Fibroblast of lung (primary cell): Measurements from ENCODE around the gene PMIS2. TPM values are rescaled to one million over a fixed set of nuclear protein-coding genes. Genes with fewer than 3 reads are reported as not detected.

Experiments used
- DNase-seq, 2 donors: peaks; one replicate each; pipeline versions ENCODE4 v3.0.0 to v3.0.0-alpha.2; 2010; ENCODE audit warnings: low read depth in 2 of 2
- H2AFZ ChIP-seq: 2 replicates; pipeline ENCODE4 v1.5.1; 2012; ENCODE audit warnings: low read length, control low read depth, inconsistent platforms
- H3K27ac ChIP-seq: 2 replicates; pipeline ENCODE4 v1.5.1; 2011; ENCODE audit warnings: low read length, control low read depth; ENCODE audit not compliant: insufficient read depth
- H3K27me3 ChIP-seq: 2 replicates; pipeline ENCODE4 v1.5.1; 2011; ENCODE audit warnings: mild to moderate bottlenecking, low read length; ENCODE audit not compliant: control insufficient read depth, insufficient read depth
- H3K36me3 ChIP-seq: 2 replicates; pipeline ENCODE4 v1.5.1; 2011; ENCODE audit warnings: low read length; ENCODE audit not compliant: control insufficient read depth, insufficient read depth
- H3K4me1 ChIP-seq: 2 replicates; pipeline ENCODE4 v1.5.1; 2011; ENCODE audit warnings: low read length; ENCODE audit not compliant: control insufficient read depth, insufficient read depth; ENCODE audit errors: extremely low read depth
- H3K4me2 ChIP-seq: 2 replicates; pipeline ENCODE4 v1.5.1; 2011; ENCODE audit warnings: low read length, control low read depth; ENCODE audit not compliant: insufficient read depth; ENCODE audit errors: extremely low read depth
- H3K4me3 ChIP-seq, 4 experiments: fragments of 200-600 bp in 1 of 4; sonication (generic) in 1 of 4; replicated peaks in 1 of 4; 2 replicates each; pipeline ENCODE4 v1.5.1; 2011 to 2016; ENCODE audit warnings: low read length in 4 of 4, low read depth in 3 of 4, mild to moderate bottlenecking in 3 of 4, control low read depth in 2 of 4, inconsistent platforms in 1 of 4, mixed read lengths in 1 of 4; ENCODE audit not compliant: insufficient read depth in 1 of 4; ENCODE audit errors: control extremely low read depth in 1 of 4
- H3K79me2 ChIP-seq: 2 replicates; pipeline ENCODE4 v1.5.1; 2012; ENCODE audit warnings: mild to moderate bottlenecking, low read length, inconsistent platforms; ENCODE audit not compliant: control insufficient read depth, insufficient read depth
- H3K9ac ChIP-seq: 2 replicates; pipeline ENCODE4 v1.5.1; 2011; ENCODE audit warnings: mild to moderate bottlenecking, low read length, control low read depth; ENCODE audit not compliant: insufficient read depth
- H3K9me3 ChIP-seq: 2 replicates; pipeline ENCODE4 v1.5.1; 2012; ENCODE audit warnings: low read depth, low read length; ENCODE audit not compliant: control insufficient read depth, insufficient read depth
- H4K20me1 ChIP-seq: 2 replicates; pipeline ENCODE4 v1.5.1; 2011; ENCODE audit warnings: low read length; ENCODE audit not compliant: control insufficient read depth, insufficient read depth; ENCODE audit errors: extremely low read depth
- CTCF ChIP-seq, 2 donors: IDR thresholded peaks in 1 of 2; conservative IDR thresholded peaks in 1 of 2; 1 replicate in 1 of 2; 2 replicates in 1 of 2; pipeline ENCODE4 v1.5.1; 2011 to 2012; ENCODE audit warnings: low read length in 2 of 2, control low read depth in 1 of 2, inconsistent platforms in 1 of 2, low read depth in 1 of 2, mild to moderate bottlenecking in 1 of 2
- EZH2 ChIP-seq: IDR thresholded peaks from 2 replicates; pipeline ENCODE4 v1.5.1; 2012; ENCODE audit warnings: low read length, control low read depth, mild to moderate bottlenecking; ENCODE audit errors: missing control alignments
- polyA minus RNA-seq: library from RNA; depleted of rRNA, polyadenylated mRNA; stranded (reverse); fragments of >200 nt; gene quantifications from 2 replicates; pipeline ENCODE4 v1.2.3, GENCODE V29; 2011; ENCODE audit warnings: low replicate concordance
- polyA plus RNA-seq, 2 donors: library from polyadenylated mRNA; depleted of rRNA in 1 of 2; stranded (reverse) in 1 of 2; unstranded in 1 of 2; fragments of >200 nt; gene quantifications; 2 replicates each; pipeline ENCODE4 v1.2.1, GENCODE V29; 2011 to 2012; ENCODE audit warnings: missing spikeins in 1 of 2
- total RNA-seq: library from RNA; depleted of rRNA; stranded (reverse); fragments of >200 nt; gene quantifications from 2 replicates; pipeline ENCODE4 v1.2.1, GENCODE V29; 2014

The PMIS2 gene
- total RNA-seq (not detected in 2 replicates), polyA plus RNA-seq (not detected in 2 replicates), polyA minus RNA-seq (not detected in 2 replicates)
- not detected in 2 replicates for polyA plus RNA-seq (2012)

GRCh38 chr19:35585848-35586247 lies at the start of gene PMIS2:
Gene PMIS2 (plus strand): TSS chr19:35586173. CDS start chr19:35586260, 87 bp downstream.
- H3K9ac ChIP-seq: no peak within 1 kb of the TSS

GRCh38 chr19:35539314-35539713 lies 46.7 kb upstream of the PMIS2 start:
- peaks cover 1% of the 10 kb centered on the region for H3K36me3 ChIP-seq
- H3K9ac ChIP-seq: no peak overlapping the region
- no peaks in the 10 kb centered on the region for H3K4me1 ChIP-seq
- H3K27me3 ChIP-seq: no peaks in the 10 kb centered on the region
- H2AFZ ChIP-seq: no peak overlapping the region
- no peaks in the 10 kb centered on the region for H3K9me3 ChIP-seq
- no peak overlapping the region for H3K27ac ChIP-seq
- TF ChIP-seq EZH2 (no peak), CTCF (conservative IDR thresholded peaks at IDR 0.05 in 1 of 2, IDR thresholded peaks at IDR 0.05 in 1 of 2; ENCODE audit: low read depth in 1 of 2, low read length in 2 of 2) (no peak)
- no peaks in the 10 kb centered on the region for H4K20me1 ChIP-seq
- H3K4me3 ChIP-seq: no peak overlapping the region
- peaks cover 2% of the 10 kb centered on the region for H3K79me2 ChIP-seq
- DNase-seq: no peak
- H3K4me2 ChIP-seq: peak overlapping the region; percentile 13

More at GRCh38 chr19:35585848-35586247, at the start of gene PMIS2:
- Histone ChIP-seq H3K36me3 (no peaks in the 10 kb centered on the region), H2AFZ (no peak within 1 kb of the TSS), H3K27me3 (peaks cover 3% of the 10 kb centered on the region), H3K4me2 (no peak within 1 kb of the TSS), H3K27ac (no peak within 1 kb of the TSS), H4K20me1 (no peaks in the 10 kb centered on the region), H3K9me3 (no peaks in the 10 kb centered on the region), H3K4me3 (no peak within 1 kb of the TSS), H3K4me1 (no peaks in the 10 kb centered on the region), H3K79me2 (no peaks in the 10 kb centered on the region)
- DNase-seq: no peak
- TF ChIP-seq EZH2: no peak
- no peak for TF ChIP-seq CTCF (conservative IDR thresholded peaks at IDR 0.05 in 1 of 2, IDR thresholded peaks at IDR 0.05 in 1 of 2; ENCODE audit: low read depth in 1 of 2, low read length in 2 of 2)

GRCh38 chr19:35539850-35540249 lies 46.1 kb upstream of the PMIS2 start:
- no peak for DNase-seq
- TF ChIP-seq CTCF (conservative IDR thresholded peaks at IDR 0.05 in 1 of 2, IDR thresholded peaks at IDR 0.05 in 1 of 2; ENCODE audit: low read depth in 1 of 2, low read length in 2 of 2): no peak
- no peak for TF ChIP-seq EZH2
- Histone ChIP-seq H3K4me2 (no peak overlapping the region), H3K4me3 (no peak overlapping the region), H3K9ac (no peak overlapping the region), H3K9me3 (no peaks in the 10 kb centered on the region), H3K79me2 (peaks cover 6% of the 10 kb centered on the region), H3K36me3 (peaks cover 1% of the 10 kb centered on the region), H4K20me1 (no peaks in the 10 kb centered on the region), H3K27ac (no peak overlapping the region), H2AFZ (no peak overlapping the region), H3K27me3 (no peaks in the 10 kb centered on the region), H3K4me1 (peaks cover 2% of the 10 kb centered on the region)
